Measurements from ENCODE around the gene C6orf136.

GRCh38 chr6:30656513-30656912 lies 9.6 kb downstream of the C6orf136 start:
- no peak for TF ChIP-seq POLR2A (IDR thresholded peaks at IDR 0.05; ENCODE audit: extremely low read depth, insufficient read length)
- no peak for TF ChIP-seq CTCF (IDR thresholded peaks at IDR 0.05; ENCODE audit: low read depth, low read length)
- TF ChIP-seq MYC (IDR thresholded peaks at IDR 0.05; ENCODE audit: low read depth, low read length), result no peak
